MM.1S (cell line): ENCODE data around the gene EGR2.
A peak's percentile ranks its signal among the peaks of the same experiment; 100 is the strongest.

Experiments
- DNase-seq: peaks from one replicate; pipeline ENCODE4 v3.0.0-alpha.2; 2015
- H2AFZ ChIP-seq: fragments of 300-600 bp; sonication (generic); 2 replicates; pipeline ENCODE4 v1.6.0; 2016; ENCODE audit warnings: antibody characterized with exemption, low read length
- H3F3A ChIP-seq: fragments of 300-600 bp; sonication (generic); 2 replicates; pipeline ENCODE4 v1.6.1; 2016; ENCODE audit warnings: mild to moderate bottlenecking, antibody characterized with exemption, low read length, moderate library complexity, mixed read lengths; ENCODE audit not compliant: insufficient read depth
- H3K27ac ChIP-seq: fragments of 300-600 bp; sonication (generic); 2 replicates; pipeline ENCODE4 v1.5.1; 2016; ENCODE audit warnings: mild to moderate bottlenecking, low read length
- H3K27me3 ChIP-seq: fragments of 300-600 bp; sonication (generic); replicated peaks from 2 replicates; pipeline ENCODE4 v1.6.0; 2016; ENCODE audit warnings: low read length; ENCODE audit not compliant: insufficient read depth
- H3K36me3 ChIP-seq: fragments of 300-600 bp; sonication (generic); replicated peaks from 2 replicates; pipeline ENCODE4 v1.6.1; 2016; ENCODE audit warnings: mild to moderate bottlenecking, low read length, mixed read lengths; ENCODE audit not compliant: insufficient read depth
- H3K4me1 ChIP-seq: fragments of 300-600 bp; sonication (generic); 2 replicates; pipeline ENCODE4 v1.6.1; 2016; ENCODE audit warnings: low read length, mixed read lengths
- H3K4me2 ChIP-seq: fragments of 300-600 bp; sonication (generic); 2 replicates; pipeline ENCODE4 v1.6.0; 2016; ENCODE audit warnings: low read depth, low read length
- H3K4me3 ChIP-seq: fragments of 300-600 bp; sonication (generic); 2 replicates; pipeline ENCODE4 v1.5.1; 2016; ENCODE audit warnings: low read length, mixed read lengths
- H3K79me2 ChIP-seq: fragments of 300-600 bp; sonication (generic); 2 replicates; pipeline ENCODE4 v1.6.1; 2016; ENCODE audit warnings: mixed run types, low read length, mixed read lengths
- H3K9ac ChIP-seq: fragments of 300-600 bp; sonication (generic); 2 replicates; pipeline ENCODE4 v1.6.1; 2016; ENCODE audit warnings: low read length, mixed read lengths
- H3K9me2 ChIP-seq: fragments of 300-600 bp; sonication (generic); replicated peaks from 2 replicates; pipeline ENCODE4 v1.6.1; 2016; ENCODE audit warnings: mild to moderate bottlenecking, low read length, mixed read lengths; ENCODE audit not compliant: insufficient read depth
- H3K9me3 ChIP-seq: fragments of 300-600 bp; sonication (generic); replicated peaks from 2 replicates; pipeline ENCODE4 v1.6.1; 2016; ENCODE audit warnings: mild to moderate bottlenecking, low read length, mixed read lengths; ENCODE audit not compliant: insufficient read depth
- H4K20me1 ChIP-seq: fragments of 300-600 bp; sonication (generic); 2 replicates; pipeline ENCODE4 v1.6.1; 2016; ENCODE audit warnings: mild to moderate bottlenecking, low read length, moderate library complexity, mixed read lengths; ENCODE audit not compliant: insufficient read depth
- CTCF ChIP-seq: fragments of 300-600 bp; sonication (generic); IDR thresholded peaks from 2 replicates; pipeline ENCODE4 v1.5.1; 2016; ENCODE audit warnings: antibody characterized with exemption, low read length, mixed read lengths
- EZH2 ChIP-seq: fragments of 300-600 bp; sonication (generic); optimal IDR thresholded peaks from 2 replicates; pipeline ENCODE3; 2017; ENCODE audit warnings: low read depth, mild to moderate bottlenecking, antibody characterized with exemption, low read length, mixed read lengths
- EZH2phosphoT487 ChIP-seq: fragments of 300-600 bp; sonication (generic); IDR thresholded peaks from 2 replicates; pipeline ENCODE4 v1.6.1; 2018; ENCODE audit warnings: antibody characterized with exemption, low read length

Gene EGR2

DNA sequence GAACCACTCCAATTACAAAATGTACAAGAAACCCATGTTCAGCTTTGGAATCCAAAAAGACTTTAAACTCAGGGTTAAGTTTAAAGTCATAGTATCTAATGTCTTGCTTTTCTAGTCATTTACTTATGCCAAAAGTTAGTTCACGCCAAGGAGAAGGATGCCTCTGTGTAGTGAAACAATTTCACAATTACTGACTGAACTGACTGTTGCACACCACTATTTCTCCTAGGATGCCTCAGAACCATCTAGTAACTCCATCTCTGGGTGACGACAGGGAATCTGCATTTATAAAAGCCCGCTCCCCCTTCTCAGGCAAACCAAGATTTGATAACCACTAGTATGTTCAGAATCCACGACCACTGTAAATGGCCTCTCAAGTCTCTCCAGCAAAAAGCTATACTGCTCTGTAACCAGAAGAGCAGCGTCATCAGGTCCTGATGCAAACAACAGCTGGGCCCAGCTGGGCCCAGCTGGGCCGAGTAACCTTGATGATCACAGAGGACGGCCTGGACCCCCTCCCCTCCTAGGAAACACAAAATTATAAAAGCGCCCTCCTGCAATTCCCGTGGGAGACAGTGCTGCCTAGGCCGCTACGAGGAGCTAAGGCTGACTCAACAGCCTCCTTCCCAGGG, 12.3 kb downstream of the EGR2 start:
- peak overlapping the region; percentile 97 for H2AFZ ChIP-seq
- H3K27me3 ChIP-seq = no peaks in the 10 kb centered on the region
- H3K4me1 ChIP-seq = peaks cover 19% of the 10 kb centered on the region
- 0 out of 2 replicates have a peak, but pooled peaks cover 4% of the 10 kb centered on the region for H3K36me3 ChIP-seq
- H4K20me1 ChIP-seq = peaks cover 7% of the 10 kb centered on the region; the same call in 1 of the 2 replicates
- no peaks in the 10 kb centered on the region for H3K9me3 ChIP-seq
- H3K79me2 ChIP-seq = peaks cover 40% of the 10 kb centered on the region
- no peaks in the 10 kb centered on the region for H3F3A ChIP-seq
- no peak for TF ChIP-seq EZH2phosphoT487
- TF ChIP-seq EZH2 = no peak
- no peak for TF ChIP-seq CTCF
- H3K4me3 ChIP-seq = peak overlapping the region; percentile 94
- H3K9ac ChIP-seq = peak overlapping the region; percentile 77
- H3K27ac ChIP-seq = peak overlapping the region; percentile 76; the same call in 1 of the 2 replicates
- peak overlapping the region; percentile 99 for H3K4me2 ChIP-seq
- DNase-seq = no peak
- H3K9me2 ChIP-seq = no peaks in the 10 kb centered on the region

GRCh38 chr10:62801871-62802270, 14.3 kb downstream of the EGR2 start:
- TF ChIP-seq EZH2 (no peak), EZH2phosphoT487 (no peak), CTCF (no peak)
- Histone ChIP-seq H3K4me3 (no peak overlapping the region), H2AFZ (no peak overlapping the region), H4K20me1 (no peaks in the 10 kb centered on the region), H3K27me3 (no peaks in the 10 kb centered on the region), H3F3A (no peaks in the 10 kb centered on the region), H3K79me2 (peaks cover 21% of the 10 kb centered on the region), H3K27ac (no peak overlapping the region), H3K9me2 (no peaks in the 10 kb centered on the region), H3K4me1 (peaks cover 15% of the 10 kb centered on the region), H3K4me2 (no peak overlapping the region), H3K36me3 (no peaks in the 10 kb centered on the region), H3K9me3 (no peaks in the 10 kb centered on the region), H3K9ac (no peak overlapping the region)
- no peak for DNase-seq

DNA sequence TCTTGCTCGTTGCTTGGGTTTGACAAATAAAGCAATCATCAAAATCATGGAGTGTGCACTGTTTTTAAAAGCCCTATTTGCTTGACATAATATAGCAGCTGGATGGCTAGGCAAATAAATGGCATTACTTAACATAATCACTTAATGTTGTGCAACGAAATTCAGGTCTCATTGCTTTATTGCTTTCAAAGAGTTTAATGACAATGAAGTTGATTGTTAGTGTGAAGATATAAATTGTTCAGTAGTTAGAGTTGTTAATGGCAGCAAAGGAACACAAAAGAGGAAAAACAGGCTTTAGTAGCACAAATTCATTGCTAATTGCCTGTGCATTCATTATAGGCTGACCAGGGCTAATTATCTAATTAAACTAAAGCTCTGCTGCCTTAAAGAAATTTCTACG, 19.3 kb downstream of the EGR2 start:
- no peak for DNase-seq
- H3K9ac ChIP-seq = no peak overlapping the region
- no peak for TF ChIP-seq CTCF
- TF ChIP-seq EZH2 = no peak
- TF ChIP-seq EZH2phosphoT487 = no peak
- H3K27me3 ChIP-seq = no peaks in the 10 kb centered on the region
- H3K9me3 ChIP-seq = no peaks in the 10 kb centered on the region
- no peaks in the 10 kb centered on the region for H3K4me1 ChIP-seq
- no peaks in the 10 kb centered on the region for H4K20me1 ChIP-seq
- H3K9me2 ChIP-seq = no peaks in the 10 kb centered on the region
- H3K27ac ChIP-seq = no peak overlapping the region
- no peak overlapping the region for H3K4me3 ChIP-seq
- no peak overlapping the region for H3K4me2 ChIP-seq
- no peak overlapping the region for H2AFZ ChIP-seq
- H3F3A ChIP-seq = no peaks in the 10 kb centered on the region
- no peaks in the 10 kb centered on the region for H3K79me2 ChIP-seq
- H3K36me3 ChIP-seq = no peaks in the 10 kb centered on the region
